ENCODE data around the gene TATDN2.

TATDN2 gene, protein sequence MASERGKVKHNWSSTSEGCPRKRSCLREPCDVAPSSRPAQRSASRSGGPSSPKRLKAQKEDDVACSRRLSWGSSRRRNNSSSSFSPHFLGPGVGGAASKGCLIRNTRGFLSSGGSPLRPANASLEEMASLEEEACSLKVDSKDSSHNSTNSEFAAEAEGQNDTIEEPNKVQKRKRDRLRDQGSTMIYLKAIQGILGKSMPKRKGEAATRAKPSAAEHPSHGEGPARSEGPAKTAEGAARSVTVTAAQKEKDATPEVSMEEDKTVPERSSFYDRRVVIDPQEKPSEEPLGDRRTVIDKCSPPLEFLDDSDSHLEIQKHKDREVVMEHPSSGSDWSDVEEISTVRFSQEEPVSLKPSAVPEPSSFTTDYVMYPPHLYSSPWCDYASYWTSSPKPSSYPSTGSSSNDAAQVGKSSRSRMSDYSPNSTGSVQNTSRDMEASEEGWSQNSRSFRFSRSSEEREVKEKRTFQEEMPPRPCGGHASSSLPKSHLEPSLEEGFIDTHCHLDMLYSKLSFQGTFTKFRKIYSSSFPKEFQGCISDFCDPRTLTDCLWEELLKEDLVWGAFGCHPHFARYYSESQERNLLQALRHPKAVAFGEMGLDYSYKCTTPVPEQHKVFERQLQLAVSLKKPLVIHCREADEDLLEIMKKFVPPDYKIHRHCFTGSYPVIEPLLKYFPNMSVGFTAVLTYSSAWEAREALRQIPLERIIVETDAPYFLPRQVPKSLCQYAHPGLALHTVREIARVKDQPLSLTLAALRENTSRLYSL

GRCh38 chr3:10248184-10248983 lies at the start of gene TATDN2:
Gene TATDN2, plus strand, starts transcription at chr3:10248459. Its CDS starts 742 bp downstream, at chr3:10249201.
- DNase-seq = peak; percentile 96

DNA sequence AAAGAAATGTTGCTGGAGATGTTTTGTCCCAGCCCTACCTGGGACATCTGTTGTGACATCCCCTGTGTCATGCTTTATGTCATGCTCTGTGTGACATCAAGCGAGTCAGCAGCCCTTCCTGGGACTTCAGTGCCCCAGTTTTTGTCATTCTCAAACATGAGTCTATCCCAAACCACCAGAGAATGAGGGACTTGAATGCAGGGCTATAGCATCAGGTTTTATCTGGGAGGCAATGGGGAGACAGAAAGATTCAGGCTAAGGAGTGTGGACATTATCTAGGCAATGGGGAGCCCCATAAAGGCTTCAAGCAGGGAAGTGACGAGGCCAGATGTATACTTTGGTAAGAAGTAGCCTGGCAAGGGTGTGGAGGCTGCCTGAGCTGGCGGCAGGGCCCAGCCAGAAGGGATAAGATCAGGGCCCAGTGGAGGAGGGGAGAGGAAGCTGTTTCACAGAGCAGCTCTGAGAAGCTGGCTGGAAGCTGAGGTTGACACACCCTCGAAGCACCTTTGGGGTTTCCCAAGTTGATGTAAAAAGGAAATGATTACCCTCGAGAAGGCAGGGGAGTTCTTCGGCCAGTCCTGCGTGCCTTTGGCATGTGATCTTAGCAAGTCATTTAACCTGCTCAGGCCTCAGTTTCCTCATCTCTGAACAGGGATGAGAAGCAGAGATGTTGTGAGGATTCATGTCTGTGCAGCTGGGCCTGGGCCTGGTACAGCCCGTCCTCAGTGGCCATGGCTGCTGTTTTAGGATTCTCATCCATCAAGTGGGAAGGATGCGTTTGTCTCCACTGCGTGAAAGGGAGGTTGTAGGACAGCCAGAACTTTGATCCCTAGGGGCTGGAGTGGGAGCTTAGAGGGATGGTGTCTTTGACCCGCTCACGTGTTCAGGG lies 49.3 kb upstream of the TATDN2 start:
- peak; percentile 57 for DNase-seq

- no peak for DNase-seq
Measured at GRCh38 chr3:10204921-10205320, 43.3 kb upstream of the TATDN2 start.

- no peak for DNase-seq
Measured at GRCh38 chr3:10205451-10206165, 42.7 kb upstream of the TATDN2 start.

DNA sequence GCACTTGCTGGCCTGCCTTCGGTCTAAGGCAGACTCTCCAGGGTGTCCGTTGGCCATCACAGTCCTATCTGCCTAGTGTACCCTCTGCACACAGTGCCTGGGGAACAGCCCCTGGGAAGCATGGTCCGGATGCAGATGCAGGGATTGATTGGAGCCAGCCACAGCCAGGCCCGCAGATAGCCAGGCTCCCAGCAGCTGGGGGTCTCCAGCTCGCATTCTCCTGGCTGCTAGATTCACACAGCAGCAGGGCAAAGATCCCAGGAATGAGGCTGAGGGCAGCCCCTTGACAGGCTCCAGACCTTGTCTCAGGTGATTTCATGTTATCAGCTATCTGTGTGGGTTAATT lies 42.1 kb upstream of the TATDN2 start:
- DNase-seq = no peak

DNA sequence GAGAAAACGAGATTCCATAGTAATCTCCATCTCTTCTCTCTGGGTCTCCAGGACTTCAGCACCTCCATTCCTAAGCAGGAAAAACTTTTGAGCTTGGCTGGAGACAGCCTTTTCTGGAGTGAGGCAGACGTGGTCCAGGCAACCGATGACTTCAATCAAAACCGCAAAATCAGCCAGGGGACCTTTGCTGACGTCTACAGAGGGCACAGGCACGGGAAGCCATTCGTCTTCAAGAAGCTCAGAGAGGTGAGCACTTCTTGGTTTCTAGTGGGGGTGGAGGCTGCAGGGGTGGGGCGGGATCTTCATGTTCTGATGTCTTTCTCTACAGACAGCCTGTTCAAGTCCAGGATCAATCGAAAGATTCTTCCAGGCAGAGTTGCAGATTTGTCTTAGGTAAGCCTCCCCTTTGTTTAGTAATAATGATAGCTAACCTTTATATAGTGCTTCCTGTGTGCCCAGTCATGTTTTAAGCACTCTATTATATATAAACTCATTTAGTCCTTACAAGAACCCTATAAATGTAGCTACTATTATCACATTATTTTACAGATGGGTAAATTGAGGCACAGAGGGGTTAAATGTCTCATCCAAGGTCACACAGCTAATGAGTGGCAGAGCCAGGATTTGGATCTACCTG lies 35.0 kb upstream of the TATDN2 start:
- no peak for DNase-seq

GRCh38 chr3:10215578-10216368 lies 32.5 kb upstream of the TATDN2 start:
- DNase-seq = no peak

- DNase-seq = no peak
Measured at GRCh38 chr3:10217359-10217758, 30.9 kb upstream of the TATDN2 start.

DNA sequence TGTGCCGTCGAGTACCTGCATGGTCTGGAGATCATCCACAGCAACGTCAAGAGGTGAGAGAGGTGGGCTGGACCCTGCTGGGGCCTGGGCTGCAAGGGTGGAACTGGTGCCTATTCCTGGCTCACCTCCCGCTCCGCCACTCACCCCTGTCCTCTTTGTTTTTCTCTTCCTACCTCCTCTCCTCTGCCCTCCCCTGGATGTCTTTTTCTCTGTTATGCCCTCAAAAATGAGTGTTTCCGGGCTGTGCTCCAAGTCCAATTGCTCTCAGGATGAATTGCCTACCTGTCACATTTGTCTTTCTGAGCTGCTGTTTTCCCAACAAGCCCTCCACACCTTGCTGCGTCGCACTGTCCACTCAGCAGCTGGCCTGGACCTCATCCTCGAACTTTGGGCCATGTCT lies 28.5 kb upstream of the TATDN2 start:
- DNase-seq = no peak

- no peak for DNase-seq
Measured at GRCh38 chr3:10223676-10224639, 24.3 kb upstream of the TATDN2 start.

DNA sequence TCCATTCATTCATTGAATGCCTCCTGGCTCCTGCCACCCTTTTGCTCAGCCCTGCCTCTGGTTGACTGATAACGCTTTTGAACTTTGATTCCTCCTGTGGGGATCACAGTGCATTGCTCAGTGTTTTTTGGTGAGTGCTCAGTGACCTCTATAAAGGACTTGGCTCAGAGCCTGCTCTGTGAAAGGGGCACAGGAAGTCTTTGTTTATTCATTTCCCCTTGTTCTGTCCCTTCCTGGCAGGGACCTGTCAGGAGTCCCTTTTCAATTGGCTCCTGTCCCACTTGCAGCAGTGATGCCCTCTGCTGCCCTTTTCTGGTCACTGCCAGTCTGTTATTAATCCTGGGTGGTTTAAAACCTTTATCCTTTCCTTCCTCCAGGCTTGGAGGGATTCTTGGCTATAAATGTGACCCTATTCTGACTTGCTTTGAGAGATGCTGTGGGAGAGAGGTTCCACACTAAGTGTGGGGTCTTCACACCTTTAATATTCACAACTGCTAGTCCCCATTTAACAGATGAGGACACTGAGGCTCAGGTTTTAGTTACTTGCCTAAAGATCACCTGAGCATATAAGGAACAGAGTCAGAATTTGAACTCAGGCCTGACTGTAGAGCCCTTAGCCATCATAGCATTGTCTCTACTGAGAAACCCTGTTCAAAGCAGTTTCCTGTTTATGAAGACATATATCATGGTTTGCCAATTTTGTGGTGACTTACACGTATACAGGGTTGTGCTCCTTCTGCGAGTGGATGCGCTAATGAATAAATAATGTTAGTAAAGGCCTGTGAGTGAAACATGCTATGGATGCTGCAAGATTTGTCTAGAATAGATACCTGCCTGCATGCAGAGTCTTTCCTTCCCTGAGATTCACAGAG lies 23.2 kb upstream of the TATDN2 start:
- peak; percentile 65 for DNase-seq

DNA sequence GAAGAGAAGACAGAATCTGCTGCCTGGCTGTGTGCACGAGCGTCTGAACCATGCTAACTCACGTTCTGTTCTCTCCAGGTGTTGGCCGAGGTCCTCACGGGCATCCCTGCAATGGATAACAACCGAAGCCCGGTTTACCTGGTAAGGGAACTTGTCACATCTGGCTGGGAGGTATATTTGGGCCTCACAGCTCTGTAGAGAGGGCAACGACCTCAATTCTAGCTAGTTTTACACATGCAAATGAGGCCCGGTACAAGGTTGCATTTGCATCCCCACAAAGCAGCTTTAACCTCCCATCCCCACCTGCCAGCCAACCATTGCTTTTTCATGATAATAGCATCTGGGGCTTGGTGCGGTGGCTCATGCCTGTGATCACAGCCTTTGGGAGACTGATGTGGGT lies 22.0 kb upstream of the TATDN2 start:
- DNase-seq = no peak

GRCh38 chr3:10228248-10228950 lies 19.9 kb upstream of the TATDN2 start:
- no peak for DNase-seq

DNA sequence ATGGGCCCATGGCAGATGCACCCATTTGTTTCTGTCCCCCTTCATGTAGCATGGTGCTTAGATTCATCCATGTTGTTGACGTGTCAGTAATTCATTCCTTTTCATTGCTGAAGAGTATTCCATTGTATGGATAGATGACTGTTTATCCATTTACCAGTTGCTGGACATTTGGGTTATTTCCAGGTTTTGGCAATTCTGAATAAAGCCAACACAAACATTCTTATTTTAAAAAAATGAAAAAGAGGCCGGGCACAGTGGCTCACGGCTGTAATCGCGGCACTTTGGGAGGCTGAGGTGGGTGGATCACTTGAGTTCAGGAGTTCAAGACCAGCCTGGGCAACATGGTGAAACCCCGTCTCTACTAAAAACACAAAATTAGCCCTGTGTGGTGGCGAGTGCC lies 18.7 kb upstream of the TATDN2 start:
- no peak for DNase-seq

DNA sequence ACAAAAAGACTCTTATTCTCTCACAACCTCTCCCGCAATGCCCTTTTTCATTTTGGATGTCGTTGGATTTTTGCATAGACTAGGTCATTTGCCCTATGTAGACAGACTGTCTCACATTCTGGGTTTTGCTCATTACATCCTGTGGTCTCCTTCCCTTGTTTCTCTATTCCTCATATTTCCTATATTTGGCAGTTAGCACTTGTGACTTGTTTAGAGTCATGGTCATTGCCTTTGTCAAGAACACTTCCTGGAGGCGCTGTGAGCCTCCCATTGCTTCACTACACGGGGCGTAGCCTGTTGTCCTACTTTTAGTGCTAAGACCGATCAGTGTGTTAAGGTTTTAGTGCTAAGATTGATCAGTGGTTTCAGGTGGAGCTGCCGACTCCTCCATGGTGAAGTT lies 16.1 kb upstream of the TATDN2 start:
- DNase-seq = no peak

GRCh38 chr3:10233988-10234387 lies 14.3 kb upstream of the TATDN2 start:
- DNase-seq = no peak

DNA sequence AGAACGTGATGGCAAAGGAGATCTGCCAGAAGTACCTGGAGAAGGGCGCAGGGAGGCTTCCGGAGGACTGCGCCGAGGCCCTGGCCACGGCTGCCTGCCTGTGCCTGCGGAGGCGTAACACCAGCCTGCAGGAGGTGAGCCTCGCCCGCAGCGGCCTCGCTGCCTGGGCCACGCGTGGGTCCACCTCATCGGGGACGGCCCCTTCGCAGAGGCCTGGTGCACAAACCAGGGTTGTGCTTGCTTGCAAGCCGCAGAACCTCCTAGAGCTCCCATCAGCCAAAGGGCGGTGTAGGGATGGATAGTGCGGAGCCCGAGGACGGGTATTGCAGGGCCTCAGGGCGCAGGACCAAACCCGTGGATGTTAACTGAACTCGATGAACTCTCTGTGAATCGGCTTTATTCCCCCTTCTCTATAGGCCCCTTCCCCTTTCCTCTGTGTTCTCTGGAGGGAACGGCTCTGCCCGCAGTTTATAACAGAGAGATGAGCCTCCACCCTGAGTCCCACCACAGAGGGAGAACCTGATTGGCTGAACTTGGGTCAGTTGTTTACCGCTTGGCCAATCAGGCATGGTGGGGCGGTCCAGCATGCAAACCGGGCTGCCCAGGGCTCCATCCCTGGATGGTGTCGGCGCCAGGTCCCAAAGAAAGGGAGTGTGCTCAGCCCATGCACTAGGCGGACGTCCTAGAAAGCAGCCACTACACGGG lies 13.6 kb upstream of the TATDN2 start:
- DNase-seq = no peak
